ENCODE measurements around the gene AHCYL2.
A peak's percentile ranks its signal among the peaks of the same experiment; 100 is the strongest.

Gene AHCYL2

GRCh38 chr7:129188372-129188891, 36.4 kb upstream of the AHCYL2 start, which contains the start of gene SMO:
TSS of gene SMO (plus strand) at chr7:129188633. CDS start at chr7:129189152, 519 bp downstream.
- DNase-seq (ENCODE audit: extremely low spot score), result peak; percentile 69
- TF ChIP-seq, protein P1, sequence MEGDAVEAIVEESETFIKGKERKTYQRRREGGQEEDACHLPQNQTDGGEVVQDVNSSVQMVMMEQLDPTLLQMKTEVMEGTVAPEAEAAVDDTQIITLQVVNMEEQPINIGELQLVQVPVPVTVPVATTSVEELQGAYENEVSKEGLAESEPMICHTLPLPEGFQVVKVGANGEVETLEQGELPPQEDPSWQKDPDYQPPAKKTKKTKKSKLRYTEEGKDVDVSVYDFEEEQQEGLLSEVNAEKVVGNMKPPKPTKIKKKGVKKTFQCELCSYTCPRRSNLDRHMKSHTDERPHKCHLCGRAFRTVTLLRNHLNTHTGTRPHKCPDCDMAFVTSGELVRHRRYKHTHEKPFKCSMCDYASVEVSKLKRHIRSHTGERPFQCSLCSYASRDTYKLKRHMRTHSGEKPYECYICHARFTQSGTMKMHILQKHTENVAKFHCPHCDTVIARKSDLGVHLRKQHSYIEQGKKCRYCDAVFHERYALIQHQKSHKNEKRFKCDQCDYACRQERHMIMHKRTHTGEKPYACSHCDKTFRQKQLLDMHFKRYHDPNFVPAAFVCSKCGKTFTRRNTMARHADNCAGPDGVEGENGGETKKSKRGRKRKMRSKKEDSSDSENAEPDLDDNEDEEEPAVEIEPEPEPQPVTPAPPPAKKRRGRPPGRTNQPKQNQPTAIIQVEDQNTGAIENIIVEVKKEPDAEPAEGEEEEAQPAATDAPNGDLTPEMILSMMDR (IDR thresholded peaks at IDR 0.05; ENCODE audit: control extremely low read depth, extremely low read depth, low read depth, missing control alignments), result no peak
- ChIA-PET CTCF (interaction anchor here (1.1 to 2.2 kb wide), 4 partner anchors 19 to 25 kb away, joined by 3 to 8 read pairs (median 4); no protein-coding TSS in a partner anchor), POLR2A (no interaction called here)

- TF ChIP-seq, protein P1 (IDR thresholded peaks at IDR 0.05; ENCODE audit: control extremely low read depth, extremely low read depth, low read depth, missing control alignments), result no peak
- POLR2A ChIA-PET, result interaction anchor here (0.6 kb wide), 1 partner anchor 27 kb away, joined by 3 read pairs; no protein-coding TSS in a partner anchor
- DNase-seq (ENCODE audit: extremely low spot score), result peak; percentile 53
- CTCF ChIA-PET, result interaction anchor here (1.1 to 2.2 kb wide), 4 partner anchors 20 to 97 kb away, joined by 3 to 8 read pairs (median 4); no protein-coding TSS in a partner anchor
These were observed 35.8 kb upstream of the AHCYL2 start for GRCh38 chr7:129188892-129189660.

GRCh38 chr7:129189661-129190310, 35.0 kb upstream of the AHCYL2 start:
- TF ChIP-seq, protein P1 (IDR thresholded peaks at IDR 0.05; ENCODE audit: control extremely low read depth, extremely low read depth, low read depth, missing control alignments), result no peak
- CTCF ChIA-PET, result interaction anchor here (1.5 to 2.2 kb wide), 3 partner anchors 9 to 98 kb away, joined by 4 to 8 read pairs (median 4); no protein-coding TSS in a partner anchor
- POLR2A ChIA-PET, result no interaction called here
- DNase-seq (ENCODE audit: extremely low spot score), result no peak

DNA sequence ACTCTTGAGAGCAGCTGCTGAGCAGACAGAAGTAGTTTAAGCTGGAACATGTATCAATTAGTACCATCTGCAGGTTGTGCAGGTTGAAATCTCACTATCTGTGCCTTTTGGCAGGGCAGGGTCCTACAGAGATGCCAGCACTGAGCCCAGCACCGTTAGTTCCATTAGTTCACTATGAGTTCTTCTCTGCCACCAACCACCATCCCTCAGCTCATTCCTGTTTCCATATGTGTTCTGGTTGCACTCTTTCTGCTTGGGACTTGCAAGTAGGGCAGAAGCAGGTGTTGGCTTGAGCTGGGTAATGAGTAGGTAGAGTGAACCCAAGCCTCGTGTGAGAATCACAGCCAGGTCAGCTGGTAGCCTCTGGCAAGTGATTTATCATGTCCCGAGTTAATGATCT, 33.6 kb upstream of the AHCYL2 start:
- POLR2A ChIA-PET, result interaction anchor here (0.6 kb wide), 1 partner anchor 18 kb away, joined by 5 read pairs; no protein-coding TSS in a partner anchor
- CTCF ChIA-PET, result interaction anchor here (0.9 to 1.5 kb wide), 6 partner anchors 8 to 54 kb away, joined by 3 to 4 read pairs (median 3); no protein-coding TSS in a partner anchor
- TF ChIP-seq, protein P1 (IDR thresholded peaks at IDR 0.05; ENCODE audit: control extremely low read depth, extremely low read depth, low read depth, missing control alignments), result no peak
- no peak for DNase-seq (ENCODE audit: extremely low spot score)

DNA sequence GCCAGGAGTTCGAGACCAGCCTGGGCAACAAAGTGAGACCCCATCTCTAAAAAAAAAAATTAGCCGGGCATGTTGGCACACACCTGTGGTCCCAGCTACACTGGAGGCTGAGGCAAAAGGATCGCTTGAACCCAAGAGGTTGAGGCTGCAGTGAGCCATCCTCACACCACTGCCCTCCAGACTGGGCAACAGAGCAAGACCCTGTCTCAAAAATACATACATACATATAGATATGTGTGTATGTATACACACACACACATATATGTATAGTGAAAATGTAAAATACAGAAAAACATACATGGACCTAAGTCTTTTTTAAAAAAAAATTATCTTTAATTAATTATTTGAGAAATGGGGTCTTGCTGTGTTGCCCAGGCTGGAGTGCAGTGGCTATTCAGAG, 30.9 kb upstream of the AHCYL2 start:
- ChIA-PET POLR2A (no interaction called here), CTCF (interaction anchor here (0.9 to 2.3 kb wide), 7 partner anchors 14 to 310 kb away, joined by 3 to 11 read pairs (median 4); no protein-coding TSS in a partner anchor)
- no peak for DNase-seq (ENCODE audit: extremely low spot score)
- TF ChIP-seq, protein P1 (IDR thresholded peaks at IDR 0.05; ENCODE audit: control extremely low read depth, extremely low read depth, low read depth, missing control alignments), result no peak

DNA sequence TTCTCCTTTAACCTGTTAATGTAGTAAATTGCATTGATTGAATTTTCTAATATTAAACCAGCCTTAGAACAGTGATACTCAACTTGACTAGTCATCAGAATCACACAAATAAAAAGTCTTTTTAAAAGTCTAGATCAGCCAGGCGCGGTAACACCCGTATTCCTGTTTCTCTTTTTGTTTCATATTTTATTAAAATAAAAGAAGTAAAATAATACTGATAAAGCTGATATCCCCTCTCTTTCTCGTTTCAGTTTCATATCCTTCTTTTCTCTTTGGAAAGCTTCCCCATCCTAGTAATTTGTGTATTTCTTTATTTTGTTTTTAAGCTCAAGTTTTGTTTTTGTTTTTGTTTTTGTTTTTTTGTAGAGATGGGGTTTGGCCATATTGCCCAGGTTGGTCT, 27.1 kb upstream of the AHCYL2 start:
- no peak for DNase-seq (ENCODE audit: extremely low spot score)
- ChIA-PET CTCF (interaction anchor here (0.9 to 4.3 kb wide), 5 partner anchors 10 to 101 kb away, joined by 3 to 24 read pairs (median 4); no protein-coding TSS in a partner anchor), POLR2A (no interaction called here)
- TF ChIP-seq, protein P1 (IDR thresholded peaks at IDR 0.05; ENCODE audit: control extremely low read depth, extremely low read depth, low read depth, missing control alignments), result no peak

All from GM10248 (cell line).